HEK293 (cell line): ENCODE measurements around the gene MOV10L1.

Experiments used
- PRDM1 ChIP-seq: fragments of 450-650 bp; formaldehyde crosslinking; IDR thresholded peaks from 2 replicates; pipeline ENCODE4; 2016; ENCODE audit warnings: missing biosample characterization, missing genetic modification characterization
- ZFP41 ChIP-seq: fragments of 450-650 bp; formaldehyde crosslinking; IDR thresholded peaks from 2 replicates; pipeline ENCODE4 v1.5.1; 2016; ENCODE audit warnings: missing biosample characterization, missing genetic modification characterization, borderline replicate concordance
- ZNF121 ChIP-seq: fragments of 450-650 bp; formaldehyde crosslinking; IDR thresholded peaks from 2 replicates; pipeline ENCODE4 v1.5.1; 2016; ENCODE audit warnings: missing biosample characterization, missing genetic modification characterization
- ZNF274 ChIP-seq, 2 experiments: fragments of 200-500 bp in 1 of 2; fragments of 450-650 bp in 1 of 2; sonication (Bioruptor generic) in 1 of 2; formaldehyde crosslinking in 1 of 2; IDR thresholded peaks; 2 replicates each; pipeline versions ENCODE4 v1.5.1 to v1.6.1; 2014 to 2016; ENCODE audit warnings: borderline replicate concordance in 1 of 2, inconsistent platforms in 1 of 2, low read length in 1 of 2, missing biosample characterization in 1 of 2, missing genetic modification characterization in 1 of 2
- ZNF521 ChIP-seq: fragments of 450-650 bp; formaldehyde crosslinking; IDR thresholded peaks from 2 replicates; pipeline ENCODE4 v1.5.1; 2017; ENCODE audit warnings: missing biosample characterization, mild to moderate bottlenecking, missing genetic modification characterization
- ZNF629 ChIP-seq: fragments of 450-650 bp; formaldehyde crosslinking; IDR thresholded peaks from 2 replicates; pipeline ENCODE4 v1.5.1; 2017; ENCODE audit warnings: missing biosample characterization, missing genetic modification characterization
- ZNF777 ChIP-seq: fragments of 450-650 bp; formaldehyde crosslinking; IDR thresholded peaks from 2 replicates; pipeline ENCODE4 v1.5.1; 2017; ENCODE audit warnings: missing biosample characterization, missing genetic modification characterization, borderline replicate concordance
- TF ChIP-seq, protein P1 (sequence below): fragments of 450-650 bp; formaldehyde crosslinking; IDR thresholded peaks from 2 replicates; pipeline ENCODE4 v1.5.1; 2016; ENCODE audit warnings: missing biosample characterization, missing genetic modification characterization
- TF ChIP-seq, protein P2 (sequence below): fragments of 450-650 bp; formaldehyde crosslinking; IDR thresholded peaks from 2 replicates; pipeline ENCODE4 v1.5.1; 2016; ENCODE audit warnings: missing biosample characterization, missing genetic modification characterization, low read depth
- TF ChIP-seq, protein P3 (sequence below): fragments of 450-650 bp; formaldehyde crosslinking; IDR thresholded peaks from 2 replicates; pipeline ENCODE4 v1.5.1; 2016; ENCODE audit warnings: missing biosample characterization, missing genetic modification characterization

DNA sequence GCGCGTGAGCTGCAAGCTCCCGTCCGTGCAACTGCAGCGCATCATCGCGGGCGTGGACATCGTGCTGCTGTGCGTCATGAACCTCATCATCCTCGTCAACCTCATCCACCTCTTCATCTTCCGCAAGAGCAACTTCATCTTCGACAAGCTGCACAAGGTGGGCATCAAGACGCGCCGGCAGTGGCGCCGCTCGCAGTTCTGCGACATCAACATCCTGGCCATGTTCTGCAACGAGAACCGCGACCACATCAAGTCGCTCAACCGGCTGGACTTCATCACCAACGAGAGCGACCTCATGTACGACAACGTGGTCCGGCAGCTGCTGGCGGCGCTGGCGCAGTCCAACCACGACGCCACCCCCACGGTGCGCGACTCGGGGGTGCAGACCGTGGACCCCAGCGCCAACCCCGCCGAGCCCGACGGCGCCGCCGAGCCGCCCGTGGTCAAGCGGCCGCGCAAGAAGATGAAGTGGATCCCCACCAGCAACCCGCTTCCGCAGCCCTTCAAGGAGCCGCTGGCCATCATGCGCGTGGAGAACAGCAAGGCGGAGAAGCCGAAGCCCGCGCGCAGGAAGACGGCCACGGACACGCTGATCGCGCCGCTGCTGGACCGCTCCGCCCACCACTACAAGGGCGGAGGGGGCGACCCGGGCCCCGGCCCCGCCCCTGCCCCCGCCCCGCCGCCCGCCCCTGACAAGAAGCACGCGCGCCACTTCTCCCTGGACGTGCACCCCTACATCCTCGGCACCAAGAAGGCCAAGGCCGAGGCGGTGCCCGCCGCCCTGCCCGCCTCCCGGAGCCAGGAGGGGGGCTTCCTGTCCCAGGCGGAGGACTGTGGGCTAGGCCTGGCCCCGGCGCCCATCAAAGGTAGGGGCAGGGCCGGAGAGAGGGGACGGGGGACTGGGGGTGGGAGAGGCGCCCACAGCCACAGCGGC lies 88.0 kb downstream of the MOV10L1 start:
- TF ChIP-seq, protein P1, sequence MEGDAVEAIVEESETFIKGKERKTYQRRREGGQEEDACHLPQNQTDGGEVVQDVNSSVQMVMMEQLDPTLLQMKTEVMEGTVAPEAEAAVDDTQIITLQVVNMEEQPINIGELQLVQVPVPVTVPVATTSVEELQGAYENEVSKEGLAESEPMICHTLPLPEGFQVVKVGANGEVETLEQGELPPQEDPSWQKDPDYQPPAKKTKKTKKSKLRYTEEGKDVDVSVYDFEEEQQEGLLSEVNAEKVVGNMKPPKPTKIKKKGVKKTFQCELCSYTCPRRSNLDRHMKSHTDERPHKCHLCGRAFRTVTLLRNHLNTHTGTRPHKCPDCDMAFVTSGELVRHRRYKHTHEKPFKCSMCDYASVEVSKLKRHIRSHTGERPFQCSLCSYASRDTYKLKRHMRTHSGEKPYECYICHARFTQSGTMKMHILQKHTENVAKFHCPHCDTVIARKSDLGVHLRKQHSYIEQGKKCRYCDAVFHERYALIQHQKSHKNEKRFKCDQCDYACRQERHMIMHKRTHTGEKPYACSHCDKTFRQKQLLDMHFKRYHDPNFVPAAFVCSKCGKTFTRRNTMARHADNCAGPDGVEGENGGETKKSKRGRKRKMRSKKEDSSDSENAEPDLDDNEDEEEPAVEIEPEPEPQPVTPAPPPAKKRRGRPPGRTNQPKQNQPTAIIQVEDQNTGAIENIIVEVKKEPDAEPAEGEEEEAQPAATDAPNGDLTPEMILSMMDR = no peak
- TF ChIP-seq, protein P2, sequence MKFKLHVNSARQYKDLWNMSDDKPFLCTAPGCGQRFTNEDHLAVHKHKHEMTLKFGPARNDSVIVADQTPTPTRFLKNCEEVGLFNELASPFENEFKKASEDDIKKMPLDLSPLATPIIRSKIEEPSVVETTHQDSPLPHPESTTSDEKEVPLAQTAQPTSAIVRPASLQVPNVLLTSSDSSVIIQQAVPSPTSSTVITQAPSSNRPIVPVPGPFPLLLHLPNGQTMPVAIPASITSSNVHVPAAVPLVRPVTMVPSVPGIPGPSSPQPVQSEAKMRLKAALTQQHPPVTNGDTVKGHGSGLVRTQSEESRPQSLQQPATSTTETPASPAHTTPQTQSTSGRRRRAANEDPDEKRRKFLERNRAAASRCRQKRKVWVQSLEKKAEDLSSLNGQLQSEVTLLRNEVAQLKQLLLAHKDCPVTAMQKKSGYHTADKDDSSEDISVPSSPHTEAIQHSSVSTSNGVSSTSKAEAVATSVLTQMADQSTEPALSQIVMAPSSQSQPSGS = no peak
- TF ChIP-seq PRDM1 (tag by site-specific recombination) (no peak), ZNF521 (tag by site-specific recombination) (no peak), ZNF274 (IDR thresholded peaks at IDR 0.05; ENCODE audit: low read length) (no peak), ZNF274 (tag by site-specific recombination; IDR thresholded peaks at IDR 0.05; ENCODE audit: borderline replicate concordance) (no peak), ZNF121 (tag by site-specific recombination) (no peak), ZNF777 (no peak), ZFP41 (tag by site-specific recombination) (no peak), ZNF629 (tag by site-specific recombination) (no peak)
- TF ChIP-seq, protein P3, sequence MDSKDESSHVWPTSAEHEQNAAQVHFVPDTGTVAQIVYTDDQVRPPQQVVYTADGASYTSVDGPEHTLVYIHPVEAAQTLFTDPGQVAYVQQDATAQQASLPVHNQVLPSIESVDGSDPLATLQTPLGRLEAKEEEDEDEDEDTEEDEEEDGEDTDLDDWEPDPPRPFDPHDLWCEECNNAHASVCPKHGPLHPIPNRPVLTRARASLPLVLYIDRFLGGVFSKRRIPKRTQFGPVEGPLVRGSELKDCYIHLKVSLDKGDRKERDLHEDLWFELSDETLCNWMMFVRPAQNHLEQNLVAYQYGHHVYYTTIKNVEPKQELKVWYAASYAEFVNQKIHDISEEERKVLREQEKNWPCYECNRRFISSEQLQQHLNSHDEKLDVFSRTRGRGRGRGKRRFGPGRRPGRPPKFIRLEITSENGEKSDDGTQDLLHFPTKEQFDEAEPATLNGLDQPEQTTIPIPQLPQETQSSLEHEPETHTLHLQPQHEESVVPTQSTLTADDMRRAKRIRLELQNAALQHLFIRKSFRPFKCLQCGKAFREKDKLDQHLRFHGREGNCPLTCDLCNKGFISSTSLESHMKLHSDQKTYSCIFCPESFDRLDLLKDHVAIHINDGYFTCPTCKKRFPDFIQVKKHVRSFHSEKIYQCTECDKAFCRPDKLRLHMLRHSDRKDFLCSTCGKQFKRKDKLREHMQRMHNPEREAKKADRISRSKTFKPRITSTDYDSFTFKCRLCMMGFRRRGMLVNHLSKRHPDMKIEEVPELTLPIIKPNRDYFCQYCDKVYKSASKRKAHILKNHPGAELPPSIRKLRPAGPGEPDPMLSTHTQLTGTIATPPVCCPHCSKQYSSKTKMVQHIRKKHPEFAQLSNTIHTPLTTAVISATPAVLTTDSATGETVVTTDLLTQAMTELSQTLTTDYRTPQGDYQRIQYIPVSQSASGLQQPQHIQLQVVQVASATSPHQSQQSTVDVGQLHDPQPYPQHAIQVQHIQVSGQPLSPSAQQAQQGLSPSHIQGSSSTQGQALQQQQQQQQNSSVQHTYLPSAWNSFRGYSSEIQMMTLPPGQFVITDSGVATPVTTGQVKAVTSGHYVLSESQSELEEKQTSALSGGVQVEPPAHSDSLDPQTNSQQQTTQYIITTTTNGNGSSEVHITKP (tag by site-specific recombination) = no peak
